Muscle of leg (tissue), 11 donors: Measurements from ENCODE around the gene R3HDM2. TPM values are rescaled to one million over a fixed set of nuclear protein-coding genes. Genes with fewer than 3 reads are reported as not detected.

ENCODE experiments used
- DNase-seq: peaks from one replicate; pipeline ENCODE4 v3.0.0; 2013
- H3K27ac ChIP-seq: one replicate; pipeline ENCODE4 v1.5.1; 2013; ENCODE audit warnings: mild to moderate bottlenecking, low read length, control low read depth
- H3K27me3 ChIP-seq: one replicate; pipeline ENCODE4 v1.6.1; 2013; ENCODE audit warnings: low read length; ENCODE audit not compliant: control insufficient read depth, insufficient read depth
- H3K36me3 ChIP-seq: one replicate; pipeline ENCODE4 v1.6.1; 2013; ENCODE audit warnings: low read length; ENCODE audit not compliant: control insufficient read depth, insufficient read depth
- H3K4me1 ChIP-seq: one replicate; pipeline ENCODE4 v1.6.1; 2013; ENCODE audit warnings: low read length; ENCODE audit not compliant: control insufficient read depth, insufficient read depth
- H3K4me3 ChIP-seq: one replicate; pipeline ENCODE4 v1.5.1; 2013; ENCODE audit warnings: low read length, control low read depth
- H3K9me3 ChIP-seq: replicated peaks from 2 replicates; pipeline ENCODE4 v1.6.1; 2013; ENCODE audit warnings: low read depth, low read length; ENCODE audit not compliant: control insufficient read depth
- WGBS: methylation state at CpG from one replicate; pipeline ENCODE4 v1.1.5; 2013; ENCODE audit warnings: missing lambda C conversion rate; ENCODE audit not compliant: insufficient coverage; 5-methylcytosine and 5-hydroxymethylcytosine counted together
- polyA plus RNA-seq, 8 donors: library from polyadenylated mRNA; unstranded; fragments of 120-200 nt; gene quantifications; one replicate each; pipeline versions ENCODE4 v1.2.1 to v1.2.3, GENCODE V29; 2013; ENCODE audit warnings: inconsistent platforms in 1 of 8, low replicate concordance in 1 of 8; ENCODE audit not compliant: insufficient read length in 8 of 8, insufficient read depth in 1 of 8
- total RNA-seq: library from RNA; stranded (reverse); fragments of 120-200 nt; gene quantifications from one replicate; pipeline ENCODE4 v1.2.4, GENCODE V29; 2013

The R3HDM2 gene
- total and polyA plus RNA-seq, 9 donors = 20.2 to 52.6 (median 39.6) TPM

DNA sequence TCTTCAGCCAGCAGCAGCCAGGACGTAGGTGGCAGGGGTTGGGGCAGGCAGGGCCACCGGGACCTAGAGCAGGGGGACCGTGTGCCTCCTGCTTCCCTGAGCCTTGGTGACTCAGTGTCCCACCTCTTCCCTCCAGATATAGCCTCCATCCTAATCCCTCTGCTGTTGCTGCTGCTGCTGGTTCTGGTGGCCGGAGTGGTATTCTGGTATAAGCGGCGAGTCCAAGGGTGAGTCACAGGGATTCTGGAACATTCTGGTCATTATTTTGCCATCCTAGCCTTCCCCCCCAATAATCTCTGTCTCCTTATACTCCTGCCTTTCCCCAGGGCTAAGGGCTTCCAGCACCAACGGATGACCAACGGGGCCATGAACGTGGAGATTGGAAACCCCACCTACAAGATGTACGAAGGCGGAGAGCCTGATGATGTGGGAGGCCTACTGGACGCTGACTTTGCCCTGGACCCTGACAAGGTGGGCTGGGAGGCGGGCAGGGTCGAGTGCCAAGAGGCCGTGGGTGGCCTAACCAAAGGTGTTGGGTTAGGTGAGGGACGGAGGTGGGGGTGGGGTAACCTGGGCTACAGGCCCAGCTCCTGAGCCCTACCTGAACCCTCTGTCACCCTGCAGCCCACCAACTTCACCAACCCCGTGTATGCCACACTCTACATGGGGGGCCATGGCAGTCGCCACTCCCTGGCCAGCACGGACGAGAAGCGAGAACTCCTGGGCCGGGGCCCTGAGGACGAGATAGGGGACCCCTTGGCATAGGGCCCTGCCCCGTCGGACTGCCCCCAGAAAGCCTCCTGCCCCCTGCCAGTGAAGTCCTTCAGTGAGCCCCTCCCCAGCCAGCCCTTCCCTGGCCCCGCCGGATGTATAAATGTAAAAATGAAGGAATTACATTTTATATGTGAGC, 218.8 kb downstream of the R3HDM2 start:
- WGBS = 73% methylated on average over 9 of the region's 27 CpGs
- Histone ChIP-seq H3K27me3 (peaks cover 35% of the 10 kb centered on the region), H3K4me1 (peaks cover 45% of the 10 kb centered on the region), H3K9me3 (no peaks in the 10 kb centered on the region), H3K36me3 (peaks cover 58% of the 10 kb centered on the region), H3K27ac (no peak overlapping the region), H3K4me3 (no peak overlapping the region)
- no peak for DNase-seq

DNA sequence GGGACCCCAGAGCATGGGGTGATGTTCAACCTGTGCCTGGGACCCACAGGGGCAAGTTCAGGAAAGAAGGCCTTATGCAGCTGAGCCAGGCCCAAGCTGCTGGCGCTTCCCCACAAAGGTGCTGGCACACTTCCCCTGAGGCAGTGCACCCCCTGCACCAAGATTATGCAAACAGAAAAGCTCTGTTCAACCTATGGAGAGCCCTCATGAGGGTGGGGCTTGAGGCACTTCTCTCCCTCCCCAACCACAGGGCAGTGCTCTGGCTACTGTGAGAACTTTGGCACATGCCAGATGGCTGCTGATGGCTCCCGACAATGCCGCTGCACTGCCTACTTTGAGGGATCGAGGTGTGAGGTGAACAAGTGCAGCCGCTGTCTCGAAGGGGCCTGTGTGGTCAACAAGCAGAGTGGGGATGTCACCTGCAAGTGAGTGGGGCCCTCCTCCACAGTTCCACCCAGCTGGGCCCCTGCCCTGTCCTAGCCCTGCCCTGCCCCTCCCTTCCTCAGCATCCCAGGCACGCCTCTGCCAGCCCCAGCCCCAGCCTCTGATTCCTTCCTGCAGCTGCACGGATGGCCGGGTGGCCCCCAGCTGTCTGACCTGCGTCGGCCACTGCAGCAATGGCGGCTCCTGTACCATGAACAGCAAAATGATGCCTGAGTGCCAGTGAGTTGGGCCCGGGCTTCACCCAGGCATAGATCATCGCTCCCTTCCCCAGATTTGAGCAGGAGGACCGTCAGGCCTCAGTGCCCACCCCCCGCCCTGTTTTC, 219.7 kb downstream of the R3HDM2 start:
- Histone ChIP-seq H3K9me3 (no peaks in the 10 kb centered on the region), H3K27me3 (peaks cover 28% of the 10 kb centered on the region), H3K4me3 (no peak overlapping the region), H3K36me3 (peaks cover 64% of the 10 kb centered on the region), H3K4me1 (peaks cover 39% of the 10 kb centered on the region), H3K27ac (no peak overlapping the region)
- no peak for DNase-seq
- 68% methylated on average over 12 of the region's 16 CpGs for WGBS

DNA sequence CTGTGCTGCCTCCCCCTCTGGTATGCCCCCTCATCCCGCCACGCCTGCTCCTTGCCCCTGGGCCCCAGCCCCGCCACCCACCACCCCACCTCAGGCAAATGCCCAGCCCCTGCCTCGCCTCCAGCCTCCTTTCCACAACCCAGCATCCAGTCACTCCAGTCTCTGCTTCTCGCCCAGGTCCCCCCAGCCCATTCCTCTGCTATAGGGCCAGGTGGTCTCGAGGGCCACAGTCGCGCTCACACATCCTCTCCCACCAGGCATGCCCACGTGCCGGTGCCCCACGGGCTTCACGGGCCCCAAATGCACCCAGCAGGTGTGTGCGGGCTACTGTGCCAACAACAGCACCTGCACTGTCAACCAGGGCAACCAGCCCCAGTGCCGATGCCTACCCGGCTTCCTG, 220.4 kb downstream of the R3HDM2 start:
- no peak overlapping the region for H3K27ac ChIP-seq
- H3K9me3 ChIP-seq = no peaks in the 10 kb centered on the region
- H3K27me3 ChIP-seq = peaks cover 21% of the 10 kb centered on the region
- DNase-seq = no peak
- WGBS = 85% methylated on average over 15 of the region's 15 CpGs
- H3K36me3 ChIP-seq = peaks cover 70% of the 10 kb centered on the region
- peaks cover 33% of the 10 kb centered on the region for H3K4me1 ChIP-seq
- no peak overlapping the region for H3K4me3 ChIP-seq

DNA sequence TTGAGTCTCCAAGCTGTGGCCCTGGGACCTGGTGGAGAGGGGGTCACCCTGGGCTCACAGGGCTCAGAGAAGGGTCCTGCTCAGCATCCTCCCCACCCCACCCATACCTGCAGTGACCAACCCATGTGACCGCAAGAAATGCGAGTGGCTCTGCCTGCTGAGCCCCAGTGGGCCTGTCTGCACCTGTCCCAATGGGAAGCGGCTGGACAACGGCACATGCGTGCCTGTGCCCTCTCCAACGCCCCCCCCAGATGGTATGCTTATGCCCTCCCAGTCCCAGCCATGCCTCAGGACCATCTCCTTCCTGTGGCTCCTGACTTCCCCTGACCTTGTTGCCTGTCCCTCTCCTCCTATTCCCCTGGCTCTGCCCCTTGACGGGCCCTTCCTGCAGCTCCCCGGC, 220.9 kb downstream of the R3HDM2 start:
- Histone ChIP-seq H3K27me3 (peaks cover 16% of the 10 kb centered on the region), H3K36me3 (peaks cover 75% of the 10 kb centered on the region), H3K27ac (no peak overlapping the region), H3K9me3 (no peaks in the 10 kb centered on the region), H3K4me1 (peaks cover 27% of the 10 kb centered on the region), H3K4me3 (no peak overlapping the region)
- WGBS = 74% methylated on average over 8 of the region's 8 CpGs
- no peak for DNase-seq

DNA sequence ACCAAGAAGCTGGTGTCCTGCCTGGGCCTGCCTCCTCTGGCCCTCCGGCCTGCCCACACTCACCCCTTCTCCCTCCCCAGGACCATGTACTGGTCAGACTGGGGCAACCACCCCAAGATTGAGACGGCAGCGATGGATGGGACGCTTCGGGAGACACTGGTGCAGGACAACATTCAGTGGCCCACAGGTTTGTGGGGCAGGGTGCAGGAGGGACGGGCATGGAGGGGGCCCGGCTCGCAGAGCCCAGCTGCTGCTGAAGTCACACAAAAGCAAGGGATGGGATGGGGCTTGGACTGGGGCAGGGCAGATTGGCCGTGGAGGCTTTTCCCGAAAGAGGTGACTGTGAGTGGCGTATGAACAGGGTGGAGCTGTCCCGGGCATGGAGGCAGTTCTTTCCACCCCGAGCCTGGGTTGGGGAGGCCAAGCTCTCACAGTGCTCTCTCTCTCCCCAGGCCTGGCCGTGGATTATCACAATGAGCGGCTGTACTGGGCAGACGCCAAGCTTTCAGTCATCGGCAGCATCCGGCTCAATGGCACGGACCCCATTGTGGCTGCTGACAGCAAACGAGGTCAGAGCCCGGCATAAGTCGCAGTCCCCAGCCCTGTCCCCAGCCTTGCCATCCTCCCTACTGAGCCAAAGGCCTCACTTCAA, 222.1 kb downstream of the R3HDM2 start:
- peaks cover 16% of the 10 kb centered on the region for H3K4me1 ChIP-seq
- no peak for DNase-seq
- no peak overlapping the region for H3K27ac ChIP-seq
- H3K4me3 ChIP-seq = no peak overlapping the region
- 60% methylated on average over 19 of the region's 22 CpGs for WGBS
- H3K27me3 ChIP-seq = peaks cover 4% of the 10 kb centered on the region
- peaks cover 84% of the 10 kb centered on the region for H3K36me3 ChIP-seq
- H3K9me3 ChIP-seq = no peaks in the 10 kb centered on the region

DNA sequence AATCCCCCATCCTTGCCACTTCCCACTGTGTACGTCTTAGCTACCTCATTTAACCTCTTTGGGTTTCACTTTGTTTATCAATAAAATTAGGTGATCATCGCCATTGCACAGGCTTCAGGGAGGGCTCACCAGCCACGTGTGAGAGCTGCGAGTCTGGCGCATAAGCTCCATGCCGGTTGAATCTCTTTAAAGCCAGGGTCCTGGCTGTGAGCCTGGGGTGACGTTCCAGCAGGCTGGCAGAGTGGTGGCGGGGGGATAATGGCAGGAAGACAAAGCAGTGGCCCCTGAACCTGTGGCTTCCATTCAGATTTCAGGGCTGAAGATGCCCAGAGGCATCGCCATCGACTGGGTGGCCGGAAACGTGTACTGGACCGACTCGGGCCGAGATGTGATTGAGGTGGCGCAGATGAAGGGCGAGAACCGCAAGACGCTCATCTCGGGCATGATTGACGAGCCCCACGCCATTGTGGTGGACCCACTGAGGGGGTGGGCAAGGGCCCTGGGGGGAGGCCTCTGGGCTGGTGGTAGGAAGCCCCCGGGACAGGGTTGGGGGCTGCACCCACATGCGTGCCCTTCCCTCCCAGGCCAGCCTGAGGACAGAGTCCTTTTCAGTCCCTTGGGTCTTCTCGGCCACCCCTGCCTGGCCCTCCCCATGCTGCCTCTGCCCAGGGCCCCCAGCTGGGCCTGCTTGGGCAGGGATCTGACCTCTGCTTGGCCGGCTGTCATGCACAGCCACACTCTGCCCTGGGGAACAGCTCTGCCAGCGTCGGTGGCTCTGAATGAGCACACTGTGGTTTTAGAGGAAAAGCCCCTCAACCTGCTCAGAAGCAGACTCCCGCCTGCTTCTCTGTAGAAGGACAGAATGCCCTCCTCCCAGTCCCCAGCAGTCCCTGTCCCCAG, 222.9 kb downstream of the R3HDM2 start:
- Histone ChIP-seq H3K9me3 (no peaks in the 10 kb centered on the region), H3K27me3 (no peaks in the 10 kb centered on the region), H3K36me3 (peaks cover 87% of the 10 kb centered on the region), H3K4me1 (peaks cover 11% of the 10 kb centered on the region), H3K4me3 (no peak overlapping the region), H3K27ac (no peak overlapping the region)
- 79% methylated on average over 28 of the region's 29 CpGs for WGBS
- DNase-seq = no peak

DNA sequence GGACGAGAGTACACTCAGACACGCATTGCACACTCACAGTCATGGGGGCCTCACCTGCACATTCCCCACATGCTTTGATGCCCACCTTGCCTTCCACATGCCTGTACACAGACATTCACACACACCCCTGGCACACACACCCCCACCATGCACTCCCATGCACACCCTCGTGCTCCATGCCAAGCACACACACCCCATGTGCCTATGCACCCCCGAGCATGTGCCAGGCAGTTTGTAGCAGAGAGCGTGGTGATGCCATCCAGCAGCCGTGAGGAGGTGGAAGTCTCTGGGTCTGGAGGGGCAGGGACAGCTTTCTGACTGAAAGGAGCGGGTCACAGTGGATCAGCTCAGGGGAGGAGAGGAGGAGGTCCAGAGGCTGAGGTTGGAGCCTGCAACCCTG, 224.9 kb downstream of the R3HDM2 start:
- Histone ChIP-seq H3K27ac (no peak overlapping the region), H3K4me3 (no peak overlapping the region), H3K36me3 (peaks cover 85% of the 10 kb centered on the region), H3K9me3 (no peaks in the 10 kb centered on the region), H3K27me3 (no peaks in the 10 kb centered on the region), H3K4me1 (peaks cover 13% of the 10 kb centered on the region)
- 83% methylated on average over 5 of the region's 7 CpGs for WGBS
- DNase-seq = no peak

DNA sequence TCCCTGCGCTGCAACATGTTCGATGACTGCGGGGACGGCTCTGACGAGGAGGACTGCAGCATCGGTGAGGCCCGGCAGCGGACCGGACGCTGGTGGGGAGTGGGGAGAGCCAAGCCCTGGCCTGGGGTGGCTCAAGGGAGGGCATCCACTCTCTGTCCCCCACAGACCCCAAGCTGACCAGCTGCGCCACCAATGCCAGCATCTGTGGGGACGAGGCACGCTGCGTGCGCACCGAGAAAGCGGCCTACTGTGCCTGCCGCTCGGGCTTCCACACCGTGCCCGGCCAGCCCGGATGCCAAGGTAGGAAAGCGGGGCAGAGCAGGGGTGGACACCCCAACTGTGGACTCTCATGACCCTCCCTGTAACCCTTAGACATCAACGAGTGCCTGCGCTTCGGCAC, 225.7 kb downstream of the R3HDM2 start:
- Histone ChIP-seq H3K4me3 (no peak overlapping the region), H3K27ac (no peak overlapping the region), H3K4me1 (peaks cover 12% of the 10 kb centered on the region), H3K27me3 (no peaks in the 10 kb centered on the region), H3K36me3 (peaks cover 86% of the 10 kb centered on the region), H3K9me3 (no peaks in the 10 kb centered on the region)
- WGBS = 93% methylated on average over 16 of the region's 26 CpGs
- no peak for DNase-seq

DNA sequence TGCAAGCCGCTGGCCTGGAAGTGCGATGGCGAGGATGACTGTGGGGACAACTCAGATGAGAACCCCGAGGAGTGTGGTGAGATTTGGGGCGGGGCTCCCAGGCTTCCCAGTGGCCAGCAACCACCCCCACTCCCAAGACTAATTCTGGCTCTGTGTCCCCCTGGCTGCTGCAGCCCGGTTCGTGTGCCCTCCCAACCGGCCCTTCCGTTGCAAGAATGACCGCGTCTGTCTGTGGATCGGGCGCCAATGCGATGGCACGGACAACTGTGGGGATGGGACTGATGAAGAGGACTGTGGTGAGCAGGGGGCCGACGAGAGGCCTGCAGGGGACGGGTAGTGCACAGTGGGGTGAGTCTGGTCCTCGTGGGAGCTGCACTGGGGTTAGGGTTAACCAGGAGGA, 226.4 kb downstream of the R3HDM2 start:
- Histone ChIP-seq H3K4me1 (peaks cover 12% of the 10 kb centered on the region), H3K27me3 (no peaks in the 10 kb centered on the region), H3K36me3 (peaks cover 86% of the 10 kb centered on the region), H3K9me3 (no peaks in the 10 kb centered on the region), H3K4me3 (no peak overlapping the region), H3K27ac (no peak overlapping the region)
- WGBS = 85% methylated on average over 14 of the region's 19 CpGs
- no peak for DNase-seq
